ENCODE measurements around the gene ZFYVE21.

DNA sequence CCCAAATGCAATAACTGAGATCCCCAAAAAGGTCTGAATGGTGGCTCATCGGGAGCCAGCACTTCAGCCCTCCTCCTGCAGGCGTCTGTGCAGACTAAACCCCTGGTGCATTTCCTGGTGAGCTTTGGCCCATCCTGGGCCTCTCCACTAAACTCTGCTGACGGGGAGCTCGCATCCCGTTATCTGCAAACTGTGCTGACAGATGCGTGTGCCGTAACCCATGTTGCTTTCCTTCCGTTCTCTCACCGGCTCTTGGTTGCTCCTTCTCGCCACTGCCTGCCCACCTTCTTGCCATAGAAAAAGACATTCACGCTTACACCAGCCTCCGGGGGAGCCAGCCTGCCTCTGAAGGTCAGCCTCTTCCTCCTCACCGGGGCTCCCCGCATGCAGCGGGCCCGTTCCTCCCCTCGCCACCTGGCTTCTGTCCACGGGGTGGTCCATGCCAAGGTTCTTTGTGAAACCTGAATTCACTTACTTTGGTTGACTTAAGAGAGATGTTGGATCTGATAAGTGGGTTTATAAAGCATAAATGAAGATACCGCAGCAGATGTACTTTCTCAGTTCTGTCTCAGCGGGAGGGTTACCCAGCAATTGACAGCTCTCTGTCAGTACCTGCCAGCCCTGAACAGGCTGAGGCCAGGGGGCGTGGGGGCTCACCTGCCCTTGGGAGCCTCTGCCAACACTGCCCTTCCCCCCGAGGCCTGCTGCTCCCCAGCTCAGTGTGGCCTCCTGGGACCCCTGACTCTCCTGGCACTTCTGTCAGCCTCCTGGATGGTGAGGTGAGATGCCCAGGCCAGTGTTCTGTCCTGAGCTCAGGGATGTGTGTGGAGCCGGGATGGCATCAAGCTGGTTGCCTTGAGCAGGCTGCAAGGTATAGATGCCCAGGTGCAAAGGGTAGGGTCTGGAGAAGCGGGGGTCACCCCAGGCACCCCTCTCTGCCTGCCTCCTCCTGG is 14.2 kb downstream of the ZFYVE21 start:
- TF ChIP-seq, protein P1, sequence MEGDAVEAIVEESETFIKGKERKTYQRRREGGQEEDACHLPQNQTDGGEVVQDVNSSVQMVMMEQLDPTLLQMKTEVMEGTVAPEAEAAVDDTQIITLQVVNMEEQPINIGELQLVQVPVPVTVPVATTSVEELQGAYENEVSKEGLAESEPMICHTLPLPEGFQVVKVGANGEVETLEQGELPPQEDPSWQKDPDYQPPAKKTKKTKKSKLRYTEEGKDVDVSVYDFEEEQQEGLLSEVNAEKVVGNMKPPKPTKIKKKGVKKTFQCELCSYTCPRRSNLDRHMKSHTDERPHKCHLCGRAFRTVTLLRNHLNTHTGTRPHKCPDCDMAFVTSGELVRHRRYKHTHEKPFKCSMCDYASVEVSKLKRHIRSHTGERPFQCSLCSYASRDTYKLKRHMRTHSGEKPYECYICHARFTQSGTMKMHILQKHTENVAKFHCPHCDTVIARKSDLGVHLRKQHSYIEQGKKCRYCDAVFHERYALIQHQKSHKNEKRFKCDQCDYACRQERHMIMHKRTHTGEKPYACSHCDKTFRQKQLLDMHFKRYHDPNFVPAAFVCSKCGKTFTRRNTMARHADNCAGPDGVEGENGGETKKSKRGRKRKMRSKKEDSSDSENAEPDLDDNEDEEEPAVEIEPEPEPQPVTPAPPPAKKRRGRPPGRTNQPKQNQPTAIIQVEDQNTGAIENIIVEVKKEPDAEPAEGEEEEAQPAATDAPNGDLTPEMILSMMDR (IDR thresholded peaks at IDR 0.05): no peak
- TF ChIP-seq EP300 (IDR thresholded peaks at IDR 0.05) (no peak), POLR2A (IDR thresholded peaks at IDR 0.05) (no peak)

All from ovary (tissue), 3 donors.